ENCODE results near the gene CDRT4.

The CDRT4 gene

GRCh38 chr17:15431196-15431595 is 36.2 kb downstream of the CDRT4 start:
- no peak for DNase-seq

- no peak for DNase-seq
Measured at GRCh38 chr17:15424521-15424920, 42.9 kb downstream of the CDRT4 start.

- no peak for DNase-seq
Measured at GRCh38 chr17:15422392-15422965, 44.9 kb downstream of the CDRT4 start.

- no peak for DNase-seq
Measured at GRCh38 chr17:15418781-15419180, 48.6 kb downstream of the CDRT4 start.

- no peak for DNase-seq
Measured at GRCh38 chr17:15414532-15415306, 52.7 kb downstream of the CDRT4 start.

GRCh38 chr17:15413101-15413771 is 54.2 kb downstream of the CDRT4 start:
- DNase-seq = no peak

- DNase-seq = no peak
Measured at GRCh38 chr17:15412606-15413005, 54.8 kb downstream of the CDRT4 start.

- no peak for DNase-seq
Measured at GRCh38 chr17:15411384-15412198, 55.8 kb downstream of the CDRT4 start.

- DNase-seq = no peak
Measured at GRCh38 chr17:15409721-15410250, 57.6 kb downstream of the CDRT4 start.

GRCh38 chr17:15408803-15409202 is 58.6 kb downstream of the CDRT4 start:
- no peak for DNase-seq

- no peak for DNase-seq
Measured at GRCh38 chr17:15406081-15406480, 61.3 kb downstream of the CDRT4 start.

GRCh38 chr17:15405058-15405415 is 62.4 kb downstream of the CDRT4 start:
- DNase-seq = no peak

- no peak for DNase-seq
Measured at GRCh38 chr17:15404106-15405057, 63.0 kb downstream of the CDRT4 start.

- DNase-seq = no peak
Measured at GRCh38 chr17:15403276-15403939, 64.0 kb downstream of the CDRT4 start.

GRCh38 chr17:15399443-15399842 is 68.0 kb downstream of the CDRT4 start:
- no peak for DNase-seq

- no peak for DNase-seq
Measured at GRCh38 chr17:15398736-15399331, 68.6 kb downstream of the CDRT4 start.

- DNase-seq = no peak
Measured at GRCh38 chr17:15398291-15398690, 69.1 kb downstream of the CDRT4 start.

GRCh38 chr17:15397620-15398019 is 69.8 kb downstream of the CDRT4 start:
- DNase-seq = no peak

GRCh38 chr17:15395091-15395490 is 72.3 kb downstream of the CDRT4 start:
- no peak for DNase-seq

- no peak for DNase-seq
Measured at GRCh38 chr17:15393414-15393813, 74.0 kb downstream of the CDRT4 start.

GRCh38 chr17:15392326-15392741 is 75.1 kb downstream of the CDRT4 start:
- DNase-seq = no peak

Data from activated CD8-positive, alpha-beta memory T cell treated with anti-CD3 and anti-CD28 coated beads for 24 hours (primary cell).